DMS153 (cell line): ENCODE data around the gene PRR11.
"Not testable (repeated sequence)": the region's sequence is repeated elsewhere in the genome, so short reads cannot be mapped to it uniquely, and the experiment has no call there.

Experiments
- DNase-seq: peaks from one replicate; lab custom pipeline; 2025; lab: John Stamatoyannopoulos, UW

Gene PRR11

GRCh38 chr17:59155439-59156177, at the start of gene PRR11:
Gene PRR11, plus strand, starts transcription at chr17:59155746. Its CDS starts 14,007 bp downstream, at chr17:59169753.
- peak; percentile 100 for DNase-seq

DNA sequence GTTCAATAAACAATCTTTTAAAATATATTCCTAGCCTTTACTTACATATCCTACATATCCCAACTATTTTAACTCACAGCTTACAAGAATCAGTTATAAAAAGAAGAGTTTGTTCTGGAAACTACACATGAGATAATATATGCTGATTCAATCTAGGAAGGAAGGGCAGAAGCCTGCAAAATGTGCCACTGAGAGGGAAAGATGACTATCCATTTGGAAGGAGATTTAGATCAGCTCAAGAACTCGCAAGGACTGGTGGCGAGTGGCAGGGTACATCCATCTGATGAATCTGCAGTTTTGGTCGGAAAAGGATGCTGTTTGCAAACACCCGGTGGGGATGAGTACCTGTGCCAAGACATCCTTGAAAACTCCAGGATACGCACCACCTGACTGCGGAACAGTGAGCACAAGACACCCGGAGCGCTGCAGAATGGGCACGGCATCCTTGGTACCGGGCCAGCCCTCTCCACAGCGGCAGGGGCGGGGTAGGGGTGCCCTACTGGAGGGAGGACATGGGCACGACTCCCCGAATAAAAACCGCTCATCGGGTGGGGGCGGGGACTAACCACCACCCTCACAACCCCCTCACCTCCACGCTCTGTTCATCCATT, 49.6 kb upstream of the PRR11 start:
- DNase-seq, result peak; percentile 31

- peak; percentile 99 for DNase-seq
These were observed 48.9 kb upstream of the PRR11 start, which contains the start of gene TRIM37 for GRCh38 chr17:59106463-59107305. Gene TRIM37, minus strand, starts transcription at chr17:59106880. Its CDS starts 419 bp downstream, at chr17:59106461.

DNA sequence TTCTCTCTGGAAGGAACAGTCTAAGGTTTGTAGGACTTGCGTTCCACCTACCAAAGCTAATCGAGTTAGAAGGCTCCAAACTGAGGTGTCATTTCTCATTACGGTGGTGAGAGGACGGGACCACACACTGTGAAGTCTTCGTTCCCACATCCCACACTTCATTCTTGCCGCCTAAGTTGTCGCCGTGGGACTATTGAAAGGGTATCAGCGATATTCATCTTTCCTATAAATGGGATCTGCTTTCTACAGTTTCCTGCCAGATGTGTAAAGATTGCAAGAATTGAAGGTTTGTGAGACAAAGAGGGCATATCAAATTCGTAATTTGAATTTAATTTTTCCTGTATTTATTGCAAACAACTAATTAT, 48.3 kb upstream of the PRR11 start:
- DNase-seq, result no peak

DNA sequence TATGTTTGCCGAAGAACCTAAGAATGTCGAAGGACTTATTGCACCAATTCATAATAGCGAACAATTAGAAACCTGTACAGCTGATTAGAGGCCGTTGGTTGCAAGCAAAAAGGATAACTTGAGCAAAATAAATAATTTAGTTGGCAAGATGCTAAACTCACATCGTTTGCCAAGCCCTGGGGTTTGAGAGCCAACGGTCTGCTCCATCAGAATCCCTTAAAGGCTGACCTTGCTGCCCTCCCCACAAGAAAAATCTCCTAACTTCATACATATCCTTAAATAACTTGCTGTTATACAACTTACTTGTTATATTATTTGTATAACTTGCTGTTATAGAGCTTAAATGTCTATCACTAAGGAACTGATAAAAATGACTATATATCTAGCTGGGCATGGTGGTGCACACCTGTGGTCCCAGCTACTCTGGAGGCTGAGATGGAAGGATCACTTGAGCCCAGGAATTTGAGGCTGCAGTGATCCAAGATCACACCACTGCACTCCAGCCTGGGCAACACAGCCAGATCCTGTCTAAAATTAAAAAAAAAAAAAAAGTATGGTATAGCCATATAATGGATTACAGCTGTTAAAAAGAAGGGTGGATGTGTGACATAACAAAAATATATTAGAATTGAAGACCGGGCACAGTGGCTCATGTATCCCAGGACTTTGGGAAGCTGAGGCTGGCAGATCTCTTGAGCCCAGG, 47.0 kb upstream of the PRR11 start:
- DNase-seq, result no peak

- DNase-seq, result no peak
These were observed 44.6 kb upstream of the PRR11 start for GRCh38 chr17:59110973-59111372.

- no peak for DNase-seq
These were observed 44.0 kb upstream of the PRR11 start for GRCh38 chr17:59111539-59111938.

- DNase-seq, result no peak
These were observed 40.1 kb upstream of the PRR11 start for GRCh38 chr17:59115474-59115873.

GRCh38 chr17:59121901-59122480, 33.6 kb upstream of the PRR11 start:
- DNase-seq, result no peak

- no peak for DNase-seq
These were observed 30.9 kb upstream of the PRR11 start for GRCh38 chr17:59124665-59125064.

- no peak for DNase-seq
These were observed 28.6 kb upstream of the PRR11 start for GRCh38 chr17:59126809-59127417.

GRCh38 chr17:59129814-59130213, 25.7 kb upstream of the PRR11 start:
- no peak for DNase-seq

DNA sequence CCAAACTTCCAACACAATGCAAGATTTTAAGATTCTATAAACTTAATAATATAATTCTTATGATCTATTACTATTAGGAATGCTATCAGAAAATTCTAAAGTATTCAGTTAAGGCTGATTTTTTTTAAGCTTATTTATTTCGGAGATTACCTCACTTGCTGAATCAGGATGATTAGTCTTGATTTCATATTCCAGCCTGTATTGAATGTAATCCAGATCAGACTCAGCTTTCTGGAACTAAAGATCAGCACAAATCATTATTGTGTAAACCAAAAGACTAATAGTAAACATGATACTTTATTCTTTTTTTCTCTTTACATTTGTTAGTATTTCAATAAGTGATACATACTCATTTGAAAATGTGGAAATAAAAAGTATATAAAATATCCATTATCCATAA, 24.4 kb upstream of the PRR11 start:
- DNase-seq, result no peak

DNA sequence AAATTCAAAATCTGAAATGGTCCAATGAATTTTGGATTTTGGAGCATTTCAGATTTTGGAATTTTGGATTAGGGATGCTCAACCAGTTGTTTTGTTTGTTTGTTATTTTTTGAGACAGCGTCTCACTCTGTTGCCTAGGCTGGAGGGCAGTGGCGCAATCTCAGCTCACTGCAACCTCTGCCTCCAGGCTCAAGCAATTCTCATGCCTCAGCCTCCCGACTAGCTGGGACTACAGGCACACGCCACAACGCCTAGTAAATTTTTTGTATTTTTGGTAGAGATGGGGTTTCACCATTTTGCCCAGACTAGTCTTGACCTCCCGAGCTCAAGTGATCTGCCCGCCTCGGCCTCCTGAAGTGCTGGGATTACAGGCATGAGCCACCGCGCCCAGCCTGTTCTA, 17.2 kb upstream of the PRR11 start:
- DNase-seq, result not testable (repeated sequence)

- DNase-seq, result no peak
These were observed 15.6 kb upstream of the PRR11 start for GRCh38 chr17:59139939-59140338.

GRCh38 chr17:59141860-59142259, 13.7 kb upstream of the PRR11 start:
- no peak for DNase-seq

- DNase-seq, result no peak
These were observed 9.9 kb upstream of the PRR11 start for GRCh38 chr17:59145571-59146096.

- DNase-seq, result no peak
These were observed 6.5 kb upstream of the PRR11 start for GRCh38 chr17:59149051-59149450.

DNA sequence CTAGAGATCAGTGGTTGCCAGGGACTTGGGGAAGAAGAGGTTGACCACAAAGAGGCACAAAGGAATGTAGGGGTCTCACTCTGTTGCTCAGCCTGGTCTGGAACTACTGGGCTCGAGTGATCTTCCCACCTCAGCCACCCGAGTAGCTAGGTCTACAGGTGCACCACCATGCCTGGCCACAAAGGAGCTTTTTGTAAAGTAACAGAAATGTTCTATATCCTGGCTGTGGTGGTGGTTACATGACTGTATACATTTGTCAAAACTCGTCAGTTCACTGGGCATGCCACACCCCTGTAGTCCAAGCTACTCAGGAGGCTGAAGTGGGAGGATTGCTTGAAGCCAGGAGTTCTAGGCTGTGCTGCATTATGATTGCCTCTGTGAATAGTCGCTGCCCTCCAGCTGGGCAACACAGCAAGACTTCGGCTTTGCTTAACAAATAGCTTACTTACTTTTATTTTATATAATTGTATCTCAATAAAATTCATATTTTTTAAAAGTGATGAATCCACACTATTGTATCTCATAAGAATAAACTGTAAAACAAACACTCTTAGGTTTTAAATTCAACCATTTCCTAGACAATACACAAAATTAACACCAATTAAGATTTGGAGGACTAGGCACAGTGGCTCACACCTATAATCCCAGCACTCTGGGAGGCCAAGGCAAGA, 5.6 kb upstream of the PRR11 start:
- no peak for DNase-seq

DNA sequence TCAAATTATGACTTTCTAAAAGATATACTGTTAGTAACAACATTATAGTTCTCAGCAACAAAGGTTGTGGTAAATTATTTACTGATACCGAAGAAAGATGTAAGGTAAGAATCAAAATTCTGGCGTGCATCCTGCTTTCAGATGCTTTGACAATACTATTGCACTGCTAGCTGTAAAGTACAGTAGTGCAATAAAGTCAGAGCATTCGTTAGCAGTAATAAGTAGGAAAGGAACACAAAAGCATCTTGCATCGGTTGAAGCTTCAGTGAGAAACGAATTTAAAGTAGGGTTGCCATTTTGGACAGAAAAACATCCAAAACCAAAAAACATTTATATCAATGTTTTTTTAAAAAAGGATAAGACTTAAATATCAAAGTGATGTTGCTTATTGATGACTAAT, 4.5 kb upstream of the PRR11 start:
- DNase-seq, result no peak

GRCh38 chr17:59151591-59151990, 4.0 kb upstream of the PRR11 start:
- DNase-seq, result no peak
